Measurements from ENCODE around the gene RNF8. TPM values are rescaled to one million over a fixed set of nuclear protein-coding genes. Genes with fewer than 3 reads are reported as not detected.

Gene RNF8
- total and polyA plus RNA-seq, 9 of the 15 experiments (the other 6 are each of a cell fraction or from before 2014, with no cell fraction given) = 10.6 to 47.0 (median 37.5) TPM

DNA sequence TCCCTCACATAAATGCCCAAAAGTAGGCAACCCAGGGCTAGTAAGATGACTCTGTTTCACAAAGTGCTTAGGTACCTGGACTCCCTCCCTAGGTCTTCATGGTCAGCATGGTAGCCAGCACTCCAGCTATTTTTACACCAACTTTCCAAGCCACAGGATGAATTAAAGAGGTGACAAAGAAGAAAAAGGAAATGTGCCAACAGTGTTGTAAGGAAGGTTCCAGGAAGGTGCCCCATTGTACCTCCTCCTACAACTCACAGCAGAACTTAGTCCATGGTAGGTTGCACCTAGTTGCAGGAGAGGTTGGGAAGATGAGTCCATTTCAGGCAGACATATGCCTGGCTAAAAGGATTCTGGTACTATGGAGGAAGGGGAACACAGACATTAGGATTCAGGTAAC, 19.7 kb upstream of the RNF8 start:
- ChIA-PET POLR2A (interaction anchor here (0.9 to 1.0 kb wide), 4 partner anchors 9 to 15 kb away, joined by 3 read pairs; no protein-coding TSS in a partner anchor), CTCF (ENCODE audit: low intra/inter-chr PET ratio) (no interaction called here)
- Histone ChIP-seq H3K4me3 (no peak overlapping the region), H3K79me2 (ENCODE audit: control insufficient read depth, insufficient read depth, low read length) (no peaks in the 10 kb centered on the region), H3K9me3 (replicated peaks; ENCODE audit: control insufficient read depth, insufficient read depth, low read depth, low read length) (no peaks in the 10 kb centered on the region), H4K20me1 (replicated peaks; ENCODE audit: control insufficient read depth, insufficient read depth, low read length) (no peaks in the 10 kb centered on the region), H3K27ac (ENCODE audit: extremely low read depth, low read depth, low read length) (no peak overlapping the region), H2AFZ (ENCODE audit: low read depth, low read length) (no peak overlapping the region), H3K4me1 (replicated peaks in 1 of 2; ENCODE audit: control insufficient read depth in 2 of 2, insufficient read depth in 2 of 2, low read length in 2 of 2) (no peaks in the 10 kb centered on the region), H3K9ac (ENCODE audit: insufficient read depth in 1 of 2, low read depth in 2 of 2, low read length in 2 of 2) (no peak overlapping the region), H3K27me3 (ENCODE audit: control insufficient read depth in 2 of 2, insufficient read depth in 2 of 2, low read length in 2 of 2) (no peaks in the 10 kb centered on the region), H3K9me1 (ENCODE audit: control insufficient read depth, insufficient read depth, low read length) (no peaks in the 10 kb centered on the region), H3K36me3 (ENCODE audit: control insufficient read depth, insufficient read depth, low read length) (peaks cover 40% of the 10 kb centered on the region; the same call in 2 of the 3 replicates), H3K4me2 (ENCODE audit: insufficient read depth, low read length) (no peak overlapping the region)
- DNase-seq (ENCODE audit: extremely low read depth in 1 of 4, low spot score in 3 of 4) (no peak), ATAC-seq (no peak; the same call in 2 of the 3 replicates), FAIRE-seq (no peak)
- TF ChIP-seq, protein P1, sequence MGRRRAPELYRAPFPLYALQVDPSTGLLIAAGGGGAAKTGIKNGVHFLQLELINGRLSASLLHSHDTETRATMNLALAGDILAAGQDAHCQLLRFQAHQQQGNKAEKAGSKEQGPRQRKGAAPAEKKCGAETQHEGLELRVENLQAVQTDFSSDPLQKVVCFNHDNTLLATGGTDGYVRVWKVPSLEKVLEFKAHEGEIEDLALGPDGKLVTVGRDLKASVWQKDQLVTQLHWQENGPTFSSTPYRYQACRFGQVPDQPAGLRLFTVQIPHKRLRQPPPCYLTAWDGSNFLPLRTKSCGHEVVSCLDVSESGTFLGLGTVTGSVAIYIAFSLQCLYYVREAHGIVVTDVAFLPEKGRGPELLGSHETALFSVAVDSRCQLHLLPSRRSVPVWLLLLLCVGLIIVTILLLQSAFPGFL (CRISPR knock-in tag; IDR thresholded peaks at IDR 0.05) = no peak
- TF ChIP-seq GTF2A2 (tag; IDR thresholded peaks at IDR 0.05) (no peak), ZNF780A (CRISPR knock-in tag; IDR thresholded peaks at IDR 0.05) (no peak), CAMTA2 (CRISPR knock-in tag; conservative IDR thresholded peaks at IDR 0.05) (no peak), PHB (CRISPR knock-in tag; IDR thresholded peaks at IDR 0.05) (no peak), PRPF4 (IDR thresholded peaks at IDR 0.05; ENCODE audit: insufficient read depth, low read depth, low read length, poor library complexity, severe bottlenecking) (no peak), ZNF668 (CRISPR knock-in tag; IDR thresholded peaks at IDR 0.05) (no peak), RAD21 (CRISPR knock-in tag; conservative IDR thresholded peaks at IDR 0.05 in 1 of 2, IDR thresholded peaks at IDR 0.05 in 1 of 2) (no peak), PTTG1 (tag; IDR thresholded peaks at IDR 0.05; ENCODE audit: low read depth) (no peak), SMARCE1 (IDR thresholded peaks at IDR 0.05) (no peak)
- in situ Hi-C loops (cut with MboI) (no loop called here), intact Hi-C loops (cut with micrococcal nuclease) (no loop called here)
- BruUV-seq (replicated peaks) = no TSS peak
